Endometrial microvascular endothelial cells (primary cell): ENCODE data around the gene DLD. TPM values are rescaled to one million over a fixed set of nuclear protein-coding genes. Genes with fewer than 3 reads are reported as not detected.
"Not testable (repeated sequence)": the region's sequence is repeated elsewhere in the genome, so short reads cannot be mapped to it uniquely, and the experiment has no call there.

Source experiments
- in situ Hi-C: cut with HindIII; loops from 2 replicates; pipeline ENCODE4 v1.10.0; 2017; ENCODE audit warnings: low sequenced_read_pairs, low pct_unique_long_range_greater_than_20kb; ENCODE audit errors: inconsistent ontology term
- total RNA-seq: library from RNA; depleted of rRNA; stranded (reverse); fragments of >200 nt; gene quantifications from one replicate; pipeline ENCODE4 v1.2.3, GENCODE V29; 2015; ENCODE audit errors: inconsistent ontology term

DLD gene
- total RNA-seq, 1 donor from 2014 or later, result 161 TPM

- in situ Hi-C loops, result no loop called here
These were observed 18.5 kb downstream of the DLD start for GRCh38 chr7:107909445-107909844.

GRCh38 chr7:107911981-107912380, 21.0 kb downstream of the DLD start:
- in situ Hi-C loops, result no loop called here

GRCh38 chr7:107913851-107914250, 22.9 kb downstream of the DLD start:
- in situ Hi-C loops, result no loop called here

GRCh38 chr7:107914831-107915230, 23.8 kb downstream of the DLD start:
- in situ Hi-C loops, result no loop called here

- in situ Hi-C loops, result no loop called here
These were observed 24.6 kb downstream of the DLD start for GRCh38 chr7:107915541-107915940.

GRCh38 chr7:107917763-107918651, 27.0 kb downstream of the DLD start:
- in situ Hi-C loops, result no loop called here

GRCh38 chr7:107918948-107919347, 28.0 kb downstream of the DLD start:
- in situ Hi-C loops, result no loop called here

GRCh38 chr7:107920048-107920772, 29.2 kb downstream of the DLD start:
- in situ Hi-C loops, result no loop called here

GRCh38 chr7:107921826-107922225, 30.8 kb downstream of the DLD start:
- in situ Hi-C loops, result not testable (repeated sequence)

- in situ Hi-C loops, result no loop called here
These were observed 31.9 kb downstream of the DLD start for GRCh38 chr7:107922886-107923285.

- in situ Hi-C loops, result no loop called here
These were observed 34.0 kb downstream of the DLD start for GRCh38 chr7:107924841-107925504.

- in situ Hi-C loops, result no loop called here
These were observed 35.5 kb downstream of the DLD start for GRCh38 chr7:107926481-107926880.

- in situ Hi-C loops, result no loop called here
These were observed 40.9 kb downstream of the DLD start for GRCh38 chr7:107931740-107932515.

GRCh38 chr7:107932805-107933204, 41.8 kb downstream of the DLD start:
- in situ Hi-C loops, result no loop called here

GRCh38 chr7:107933386-107934013, 42.5 kb downstream of the DLD start:
- in situ Hi-C loops, result no loop called here

- in situ Hi-C loops, result no loop called here
These were observed 44.2 kb downstream of the DLD start for GRCh38 chr7:107934991-107935770.

GRCh38 chr7:107936312-107936711, 45.3 kb downstream of the DLD start:
- in situ Hi-C loops, result no loop called here

- in situ Hi-C loops, result no loop called here
These were observed 46.5 kb downstream of the DLD start for GRCh38 chr7:107937531-107937930.
